Astrocyte of the hippocampus (primary cell): ENCODE results near the gene MICU1.
"Not testable (repeated sequence)": the region's sequence is repeated elsewhere in the genome, so short reads cannot be mapped to it uniquely, and the experiment has no call there.

Experiments
- DNase-seq: peaks from one replicate; pipeline ENCODE4 v3.0.0; 2011; ENCODE audit warnings: low read depth, low spot score

Gene MICU1

DNA sequence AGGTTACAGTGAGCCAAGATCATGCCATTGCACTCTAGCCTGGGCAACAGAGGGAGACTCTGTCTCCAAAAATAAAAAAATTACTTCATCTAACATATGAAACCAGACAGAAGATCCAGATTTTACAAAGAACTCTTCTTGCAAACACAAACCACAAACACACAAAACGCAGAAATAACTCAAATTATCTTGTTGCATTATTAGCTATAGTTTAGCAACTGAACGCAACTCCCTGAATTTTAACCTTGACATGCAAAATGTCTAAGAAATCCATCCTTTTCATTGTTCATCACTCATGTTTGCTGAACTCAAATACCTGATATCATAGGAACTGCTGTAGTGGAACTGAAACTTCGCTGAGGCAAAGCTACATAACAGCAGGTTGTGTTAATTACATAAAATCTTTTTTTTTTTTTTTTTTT lies 64.1 kb downstream of the MICU1 start:
- no peak for DNase-seq

DNA sequence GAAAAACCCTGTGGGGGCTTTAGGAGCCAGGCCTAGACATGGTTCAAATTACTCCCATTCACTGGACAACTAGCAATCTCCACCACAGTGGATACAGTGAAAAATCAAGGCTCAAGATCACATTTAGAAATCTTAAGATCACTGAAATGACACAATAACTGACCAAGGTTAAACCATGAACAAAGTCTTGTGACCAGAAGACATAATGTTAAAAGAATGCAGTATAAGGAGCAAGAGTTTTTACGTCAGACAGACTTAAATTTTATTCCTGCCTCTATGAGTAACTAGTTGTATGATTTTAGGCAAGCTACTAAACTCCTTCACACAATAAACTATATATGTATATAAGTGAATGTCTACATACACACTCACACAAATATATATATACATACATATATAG lies 68.5 kb downstream of the MICU1 start:
- DNase-seq, result peak; percentile 28

DNA sequence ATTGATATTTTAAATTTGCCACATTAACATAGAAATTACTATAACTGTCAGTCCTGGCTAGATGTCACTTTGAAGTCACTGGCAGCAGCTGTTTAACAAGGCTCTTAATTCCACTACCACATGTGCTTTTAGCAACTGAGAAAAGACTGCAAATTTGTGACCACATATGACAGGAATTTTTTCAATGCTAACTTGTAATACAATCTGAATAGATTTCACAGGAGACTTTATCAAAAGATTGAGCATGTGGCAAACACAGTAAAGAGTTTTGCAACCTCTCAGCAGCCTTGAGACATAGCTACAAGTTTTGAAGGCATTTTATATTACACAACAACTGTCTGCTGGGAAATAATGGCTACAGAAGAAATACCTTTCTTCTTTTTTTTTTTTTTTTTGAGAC lies 73.0 kb downstream of the MICU1 start:
- DNase-seq, result peak; percentile 26

DNA sequence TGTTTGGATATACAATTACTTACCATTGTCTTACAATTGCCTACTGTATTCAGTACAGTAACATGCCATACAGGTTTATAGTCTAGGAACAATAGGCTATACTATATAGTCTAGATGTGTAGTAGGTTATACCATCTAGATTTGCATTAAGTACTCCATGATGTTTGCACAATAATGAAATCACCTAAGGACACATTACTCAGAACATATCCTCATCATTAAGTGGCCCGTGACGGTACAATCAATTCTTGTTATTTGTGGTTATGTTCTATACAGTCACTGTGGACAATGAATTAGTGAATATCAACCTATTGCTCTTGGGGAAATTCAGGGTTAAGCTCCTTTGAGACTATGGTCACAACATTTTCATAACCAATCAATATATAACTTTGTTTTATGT lies 75.6 kb downstream of the MICU1 start:
- DNase-seq, result no peak

DNA sequence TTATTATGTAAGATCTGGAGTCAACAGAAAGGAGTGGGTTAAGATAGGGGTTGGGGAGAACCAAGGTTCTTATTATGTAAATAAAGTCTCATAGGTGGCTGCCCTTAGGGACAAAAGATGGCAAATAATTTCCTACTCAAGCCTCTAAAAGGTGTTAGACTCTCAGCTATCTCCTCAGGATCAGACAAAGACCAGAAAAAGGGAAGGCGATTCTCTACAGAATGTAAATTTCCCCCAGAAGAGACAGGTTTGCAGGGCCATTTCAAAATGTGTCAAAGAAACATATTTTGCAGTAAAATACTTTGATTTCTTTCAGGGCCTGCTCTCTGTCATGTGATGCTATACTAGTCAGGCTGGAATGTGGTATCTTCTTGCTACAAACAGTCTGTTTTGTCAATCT lies 80.3 kb downstream of the MICU1 start:
- DNase-seq, result no peak

DNA sequence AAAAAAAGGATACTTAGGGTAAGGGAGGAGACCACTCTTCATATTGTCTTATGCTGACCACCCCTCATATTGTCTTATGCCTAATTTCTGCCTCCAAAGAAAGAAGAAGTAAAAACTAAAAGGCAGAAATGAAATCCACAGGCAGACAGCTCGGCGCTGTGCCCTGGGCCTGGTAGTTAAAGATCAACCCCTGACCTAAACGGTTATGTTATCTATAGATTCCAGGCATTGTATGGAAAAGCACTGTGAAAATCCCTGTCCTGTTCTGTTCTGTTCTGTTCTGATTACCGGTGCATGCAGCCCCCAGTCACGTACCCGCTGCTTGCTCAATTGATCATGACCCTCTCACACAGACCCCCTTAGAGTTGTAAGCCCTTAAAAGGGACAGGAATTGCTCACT lies 82.0 kb downstream of the MICU1 start:
- DNase-seq, result not testable (repeated sequence)

DNA sequence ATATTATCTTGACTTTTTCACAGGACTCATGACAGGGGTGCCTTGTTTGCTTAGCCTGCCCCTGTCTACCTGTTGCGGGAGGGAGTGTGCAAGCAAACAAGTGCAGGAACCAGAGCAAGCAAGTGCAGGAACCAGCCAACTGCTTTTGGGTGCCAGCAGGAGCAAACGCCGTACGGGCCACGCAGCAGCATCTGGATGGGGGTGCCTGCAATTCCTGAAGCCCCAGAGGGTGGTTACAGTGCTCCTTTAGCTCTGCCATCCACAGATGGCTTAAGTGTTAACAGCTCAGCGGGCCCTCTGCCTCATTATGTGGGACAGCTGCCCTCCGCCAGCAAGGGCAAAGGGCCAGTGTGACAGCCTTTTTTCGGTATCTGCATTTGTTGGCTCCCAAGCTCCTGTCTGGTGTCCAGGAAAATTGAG lies 83.5 kb downstream of the MICU1 start:
- no peak for DNase-seq

DNA sequence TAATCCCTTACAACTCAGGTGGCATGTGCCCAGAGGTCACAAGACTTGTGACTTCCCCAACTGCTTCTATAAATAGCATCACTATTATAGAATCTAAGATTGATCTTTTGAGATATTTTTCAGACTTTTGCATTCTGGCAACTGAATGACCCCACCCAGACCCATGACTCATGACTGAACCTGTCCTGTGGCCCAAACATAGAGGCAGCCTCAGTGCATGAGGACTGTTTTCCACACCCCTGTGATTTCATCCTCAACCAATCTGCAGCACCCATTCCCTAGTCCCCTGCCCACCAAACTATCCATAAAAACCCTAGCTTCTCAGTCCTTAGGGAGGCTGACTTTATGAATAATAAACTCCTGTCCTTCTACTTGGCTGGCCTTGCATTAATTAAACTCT lies 84.5 kb downstream of the MICU1 start:
- no peak for DNase-seq

DNA sequence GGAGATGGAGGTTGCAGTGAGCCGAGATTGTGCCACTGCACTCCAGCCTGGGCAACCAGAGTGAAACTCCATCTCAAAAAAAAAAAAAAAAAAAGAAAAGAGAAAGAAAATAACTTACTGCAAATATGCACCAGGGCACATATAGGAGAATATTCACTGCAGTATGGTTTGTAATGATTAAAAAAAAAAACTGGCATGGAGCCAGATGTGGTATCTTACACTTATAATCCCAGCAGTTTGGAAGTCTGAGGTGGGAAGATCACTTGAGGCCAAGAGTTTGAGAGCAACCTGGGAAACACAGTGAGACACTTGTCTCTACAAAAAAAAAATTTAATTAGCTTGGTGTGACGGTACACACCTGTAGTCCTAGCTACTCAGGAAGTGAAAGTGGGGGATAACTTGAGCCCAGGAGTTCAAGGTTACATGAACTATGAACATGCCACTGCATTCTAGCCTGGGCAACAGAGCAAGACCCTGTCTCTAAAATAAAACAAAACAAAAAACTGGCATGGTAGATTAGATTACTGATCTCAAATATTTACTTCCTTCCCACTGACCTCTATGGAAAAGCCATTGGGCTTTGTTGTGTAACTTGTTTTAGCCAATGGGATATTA lies 85.6 kb downstream of the MICU1 start:
- no peak for DNase-seq

DNA sequence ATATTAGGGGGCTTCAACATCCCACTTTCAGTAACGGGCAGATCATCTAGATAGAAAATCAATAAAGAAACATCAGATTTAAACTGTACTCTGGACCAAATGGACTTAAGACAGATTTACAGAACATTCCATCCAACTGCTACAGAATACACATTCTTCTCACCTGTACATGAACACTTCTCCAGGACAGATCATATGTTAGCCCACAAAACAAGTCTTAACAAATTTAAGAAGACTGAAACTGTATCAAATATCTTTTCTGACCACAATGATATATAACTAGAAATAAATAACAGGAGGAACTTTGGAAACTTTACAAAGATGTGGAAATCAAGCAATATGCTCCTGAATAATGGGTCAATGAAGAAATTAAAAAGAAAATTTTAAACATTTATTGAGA lies 86.7 kb downstream of the MICU1 start:
- no peak for DNase-seq

DNA sequence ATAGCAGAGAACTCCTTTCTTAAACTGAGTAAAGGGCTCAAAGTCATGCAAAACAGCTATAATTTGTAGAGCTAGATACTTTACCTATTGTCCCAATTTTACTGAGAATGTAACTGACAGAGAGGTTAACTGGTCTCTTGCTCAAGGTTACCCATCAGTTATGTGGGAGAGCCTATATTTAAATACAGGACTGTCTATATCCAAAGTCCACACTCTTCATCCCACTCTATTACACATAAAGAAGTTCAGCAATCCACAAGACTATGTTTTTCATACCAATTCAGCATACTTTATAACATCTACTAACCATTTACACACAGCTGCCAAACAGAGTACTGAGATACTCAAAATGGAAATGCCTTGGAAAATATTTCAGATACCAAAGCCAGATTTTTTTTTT lies 100.2 kb downstream of the MICU1 start:
- no peak for DNase-seq

DNA sequence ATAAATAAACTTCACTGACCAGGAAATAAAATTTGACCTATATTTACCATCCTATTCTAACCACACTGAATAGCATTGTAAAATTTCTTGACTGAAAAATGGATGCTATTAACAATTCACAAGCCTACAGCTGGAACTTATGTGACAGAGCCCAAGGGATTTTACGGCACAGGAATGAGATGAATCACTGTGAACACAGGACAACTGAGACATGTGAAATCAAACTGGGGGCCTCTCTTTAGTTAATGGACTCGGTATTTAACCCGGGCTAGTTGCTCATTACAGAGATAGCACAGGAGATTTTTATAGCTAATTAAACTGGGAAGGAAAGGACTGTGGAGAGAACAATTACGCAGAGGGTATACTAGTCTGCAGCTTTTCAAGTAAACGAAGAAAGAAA lies 100.6 kb downstream of the MICU1 start:
- peak; percentile 35 for DNase-seq

DNA sequence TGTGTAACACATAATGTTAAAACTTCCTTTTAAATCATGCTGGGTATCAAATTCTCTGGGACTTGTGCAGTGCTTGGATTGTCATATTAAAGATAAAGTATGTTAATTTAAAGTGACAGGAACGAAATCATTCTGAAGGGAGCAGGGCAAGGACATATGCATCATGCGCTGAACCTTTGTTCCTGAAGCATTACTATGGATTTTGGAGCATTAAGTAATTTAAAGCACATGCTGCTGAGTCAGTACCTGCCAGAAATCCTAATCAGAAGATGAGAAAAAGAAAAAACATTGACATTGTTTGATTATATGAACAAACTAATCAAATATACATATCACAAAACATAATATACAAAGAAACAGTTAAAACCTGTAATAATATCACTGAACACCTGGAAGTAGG lies 101.4 kb downstream of the MICU1 start:
- no peak for DNase-seq

DNA sequence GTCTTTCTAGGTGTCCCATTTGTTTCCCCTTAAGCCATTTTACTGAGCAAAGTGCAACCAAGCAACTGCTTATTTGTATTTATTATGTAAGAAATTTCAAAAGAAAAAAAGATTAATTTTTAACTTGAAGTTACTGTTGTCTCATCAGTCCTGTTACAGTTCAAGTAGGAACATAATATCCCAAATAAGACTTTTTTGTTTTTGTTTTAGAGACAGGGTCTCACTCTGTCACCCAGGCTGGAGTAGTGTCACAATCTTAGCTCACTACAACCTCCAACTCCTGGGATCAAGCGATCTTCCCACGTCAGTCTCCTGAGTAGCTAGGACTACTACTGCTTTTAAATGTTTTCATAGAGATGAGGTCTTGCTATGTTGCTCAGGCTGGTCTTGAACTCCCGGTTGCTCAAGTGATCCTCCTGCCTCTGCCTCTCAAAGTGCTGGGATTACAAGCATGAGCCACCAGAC lies 101.9 kb downstream of the MICU1 start:
- no peak for DNase-seq

DNA sequence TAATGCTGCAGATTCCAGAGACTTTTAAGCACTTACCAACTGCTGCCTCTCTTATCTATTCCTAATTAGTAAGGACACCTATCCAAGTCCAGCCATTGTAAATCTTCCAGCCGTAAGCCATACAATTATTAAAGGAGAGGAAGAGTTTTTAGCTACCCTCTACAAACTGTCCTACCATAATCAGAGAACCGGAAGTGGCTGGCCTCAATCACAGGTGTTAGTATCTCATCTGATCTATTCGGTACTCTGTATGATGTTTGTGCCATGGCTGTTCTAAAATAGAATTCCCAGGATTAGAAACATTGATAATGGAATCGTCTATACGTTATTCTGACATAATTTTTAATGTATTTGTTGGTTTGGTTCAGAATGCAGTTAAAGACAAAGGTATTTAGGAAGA lies 102.8 kb downstream of the MICU1 start:
- DNase-seq, result no peak

DNA sequence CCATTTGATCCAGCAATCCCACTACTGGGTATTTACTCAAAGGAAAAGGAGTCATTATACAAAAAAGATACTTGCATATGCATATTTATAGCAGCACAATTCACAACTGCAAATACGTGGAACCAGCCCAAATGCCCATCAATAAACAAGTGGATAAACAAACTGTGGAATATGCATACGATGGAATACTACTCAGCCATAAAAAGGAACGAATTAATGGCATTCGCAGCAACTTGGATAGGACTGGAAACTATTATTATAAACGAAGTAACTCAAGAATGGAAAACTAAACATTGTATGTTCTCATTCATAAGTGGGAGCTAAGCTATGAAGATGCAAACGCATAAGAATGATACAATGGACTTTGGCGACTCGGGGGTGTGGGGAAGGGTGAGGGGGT lies 108.6 kb downstream of the MICU1 start:
- no peak for DNase-seq

DNA sequence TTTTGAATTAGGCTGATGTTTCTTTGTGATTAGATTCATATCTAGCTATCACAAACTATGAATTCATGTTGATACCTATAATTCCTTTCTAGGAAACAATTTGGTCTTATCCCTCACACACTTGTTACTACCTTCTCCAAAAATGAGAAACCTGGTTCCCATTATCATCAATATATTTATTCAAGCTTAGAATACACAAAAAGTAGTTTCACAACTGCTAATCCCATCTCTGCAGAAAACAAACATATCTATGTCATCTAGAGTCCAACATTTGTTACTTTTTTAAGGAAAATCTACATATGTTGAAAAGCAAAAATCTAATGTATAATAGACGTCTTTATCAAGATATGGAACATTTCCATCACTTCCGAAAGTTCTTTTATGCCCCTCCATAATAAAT lies 110.4 kb downstream of the MICU1 start:
- DNase-seq, result no peak

DNA sequence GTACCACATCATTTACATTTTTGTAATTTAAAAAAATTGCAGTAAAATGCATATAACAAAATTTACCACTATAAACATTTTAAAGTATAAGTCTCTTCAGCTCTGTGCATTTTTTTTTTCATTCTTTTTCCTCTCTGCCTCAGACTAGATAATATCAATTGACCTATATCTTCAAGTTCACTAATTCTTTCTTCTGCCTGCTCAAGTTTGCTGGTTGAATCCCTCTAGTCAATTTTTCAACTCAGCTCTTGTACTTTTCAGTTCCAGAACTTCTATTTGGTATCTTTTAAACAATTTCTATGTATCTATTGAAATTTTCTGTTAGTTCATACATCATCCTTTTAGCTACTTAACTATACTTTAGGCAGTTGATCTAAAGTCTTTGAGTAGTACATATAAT lies 112.0 kb downstream of the MICU1 start:
- no peak for DNase-seq

DNA sequence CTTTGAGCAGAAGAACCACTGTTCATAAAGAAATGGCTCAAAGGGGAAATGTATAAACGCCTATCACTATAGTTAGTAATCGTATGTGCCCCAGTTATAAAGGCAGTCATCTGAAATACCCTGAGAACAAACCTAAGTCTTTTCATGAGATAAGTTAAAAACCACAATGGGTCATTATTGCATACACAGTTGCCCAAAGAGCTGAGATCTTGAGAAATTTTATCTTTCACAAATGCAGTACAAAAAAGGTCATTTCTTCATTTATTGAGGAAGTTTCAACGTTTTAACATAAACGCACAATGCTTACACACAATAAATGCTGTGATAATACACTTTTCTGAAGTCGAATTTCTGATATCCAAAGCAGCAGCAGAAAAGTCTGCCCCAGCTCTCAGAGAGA lies 114.4 kb downstream of the MICU1 start:
- no peak for DNase-seq

DNA sequence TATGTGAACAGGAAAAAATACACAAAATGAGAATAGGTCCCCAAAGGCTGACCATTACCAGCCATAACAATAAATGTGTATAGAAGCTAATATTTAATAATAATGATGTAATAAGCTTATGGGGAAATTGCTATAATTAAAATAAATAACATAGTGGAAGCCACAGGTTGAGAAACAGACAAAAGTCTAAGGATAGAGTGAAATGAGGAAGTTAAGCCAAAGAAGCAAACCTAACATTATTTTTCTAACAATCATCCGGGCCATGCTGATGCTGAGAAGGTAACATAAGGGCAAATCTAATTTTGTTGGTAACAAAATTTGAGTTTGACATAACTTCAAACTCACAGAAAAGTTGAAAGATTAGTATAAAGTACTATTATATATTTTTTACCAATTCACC lies 115.9 kb downstream of the MICU1 start:
- no peak for DNase-seq

DNA sequence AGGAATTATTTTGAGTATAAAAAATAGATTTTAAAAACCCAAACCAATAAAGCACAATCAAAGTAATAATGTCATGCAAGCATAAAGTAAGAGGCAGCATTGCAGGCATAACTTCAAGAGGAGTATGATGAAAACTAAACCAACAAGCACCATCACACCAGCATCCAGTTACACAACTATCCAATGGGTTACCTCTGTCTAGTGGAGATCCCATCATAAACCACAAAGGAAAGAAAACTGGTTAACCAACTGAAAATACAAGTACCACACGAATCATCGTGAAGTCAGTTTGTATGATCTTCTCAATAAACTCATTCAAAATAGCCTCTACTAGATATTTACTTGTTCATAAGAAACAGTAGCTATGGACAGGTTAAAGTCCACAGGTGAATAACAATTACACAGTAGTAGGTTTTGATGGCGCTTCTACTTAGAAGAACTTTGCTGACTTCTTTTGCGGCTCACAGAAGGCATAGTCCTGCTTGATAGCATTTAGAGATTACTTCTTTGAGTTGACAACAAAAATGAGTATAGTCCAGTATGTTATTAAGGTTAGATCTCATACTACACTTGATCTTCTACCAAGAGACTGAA lies 116.6 kb downstream of the MICU1 start:
- no peak for DNase-seq

DNA sequence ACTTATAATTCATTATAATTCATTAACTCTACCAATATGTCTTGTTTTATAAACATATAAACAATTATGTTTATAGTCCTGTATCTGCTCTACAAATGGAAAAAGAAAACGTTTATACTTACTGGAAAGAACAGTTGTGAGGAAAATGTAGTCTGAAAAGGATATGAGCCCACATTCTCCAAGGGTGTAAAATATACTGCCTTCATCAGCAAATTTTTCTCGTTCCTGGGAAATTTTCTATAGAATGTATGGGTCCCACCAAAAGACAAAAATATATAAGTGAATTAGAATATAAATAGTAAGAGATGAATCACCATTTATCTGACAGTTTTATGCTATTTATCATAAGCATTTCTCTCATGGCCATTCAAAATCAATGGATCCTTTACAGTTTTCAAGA lies 117.8 kb downstream of the MICU1 start:
- DNase-seq, result no peak

DNA sequence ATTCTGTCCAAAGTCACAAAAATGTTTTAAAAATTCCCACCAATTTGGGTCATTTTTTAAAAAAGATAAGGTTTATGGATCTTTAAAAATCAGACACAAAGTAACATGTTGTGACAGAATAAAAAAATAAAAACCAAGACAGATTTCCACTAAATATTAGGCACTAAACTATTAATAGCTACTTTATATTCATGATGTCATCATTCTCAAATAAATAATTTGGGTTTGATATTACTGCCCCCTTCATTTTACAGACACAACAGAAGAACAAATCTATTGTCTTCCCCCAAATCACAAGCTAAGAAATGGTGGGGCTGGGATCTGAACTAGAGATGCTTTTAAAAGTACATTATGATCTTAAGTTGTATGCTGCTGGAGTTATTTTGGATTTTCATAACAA lies 119.4 kb downstream of the MICU1 start:
- no peak for DNase-seq

DNA sequence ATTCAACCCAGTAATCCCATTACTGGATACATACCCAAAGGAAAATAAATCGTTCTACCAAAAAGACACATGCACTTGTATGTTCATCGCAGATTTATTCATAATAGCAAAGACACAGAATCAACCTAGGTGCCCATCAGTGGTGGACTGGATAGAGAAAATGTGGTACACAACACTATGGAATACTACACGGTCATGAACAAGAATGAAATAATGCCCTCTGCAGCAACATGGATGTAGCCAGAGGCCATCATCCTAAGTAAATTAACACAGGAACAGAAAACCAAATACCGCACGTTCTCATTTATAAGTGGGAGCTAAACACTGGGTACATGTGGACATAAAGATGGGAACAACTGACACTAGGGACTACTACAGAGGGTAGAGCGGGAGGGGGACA lies 120.4 kb downstream of the MICU1 start:
- no peak for DNase-seq
